Activated CD8-positive, alpha-beta memory T cell treated with anti-CD3 and anti-CD28 coated beads, Interleukin-2, amount 10 ng/mL, durations not matched to agents 7 days and 5 days (primary cell): ENCODE data around the gene NEDD4L. TPM values are rescaled to one million over a fixed set of nuclear protein-coding genes. Genes with fewer than 3 reads are reported as not detected.

Source experiments
- ATAC-seq: fragments of 150-1000 bp; cut with Tn5 transposase; one replicate; pipeline ENCODE4 v1.10.0; 2021; ENCODE audit warnings: moderate library complexity
- CTCF ChIA-PET: fragments of 350-600 bp; sonication (Branson Sonifier 250); formaldehyde crosslinking; loops from one replicate; lab custom pipeline; 2021; ENCODE audit warnings: antibody characterized with exemption; lab: Charles Lee
- DNase-seq: peaks from one replicate; pipeline ENCODE4 v3.0.0-alpha.2; 2020
- H3K27ac Mint-ChIP-seq: one replicate; pipeline ENCODE4 v1.8.0; 2021; ENCODE audit warnings: mild to moderate bottlenecking, mixed read lengths
- H3K27me3 Mint-ChIP-seq: one replicate; pipeline ENCODE4 v1.8.0; 2021; ENCODE audit warnings: mixed read lengths
- H3K36me3 Mint-ChIP-seq: one replicate; pipeline ENCODE4 v1.8.0; 2021; ENCODE audit warnings: mild to moderate bottlenecking, mixed read lengths
- H3K4me1 Mint-ChIP-seq: one replicate; pipeline ENCODE4 v1.8.0; 2021; ENCODE audit warnings: mixed read lengths
- H3K4me3 Mint-ChIP-seq: one replicate; pipeline ENCODE4 v1.8.0; 2021; ENCODE audit warnings: mild to moderate bottlenecking, moderate library complexity, mixed read lengths
- H3K9me3 Mint-ChIP-seq: one replicate; pipeline ENCODE4 v1.8.0; 2022; ENCODE audit warnings: low read depth, mixed read lengths
- total RNA-seq, 2 experiments: library from RNA; stranded (reverse); gene quantifications; one replicate each; pipeline ENCODE4 v1.2.3, GENCODE V29; 2021

The NEDD4L gene
- total RNA-seq, 2 experiments from 2014 or later, result 1.4 to 4.2 TPM

GRCh38 chr18:58186258-58186948, 142.4 kb downstream of the NEDD4L start:
- no peak for DNase-seq
- ATAC-seq, result no peak
- Mint-ChIP-seq H3K9me3 (no peaks in the 10 kb centered on the region), H3K4me3 (no peak overlapping the region), H3K27me3 (no peaks in the 10 kb centered on the region), H3K4me1 (no peaks in the 10 kb centered on the region), H3K36me3 (no peaks in the 10 kb centered on the region), H3K27ac (no peak overlapping the region)
- CTCF ChIA-PET, result no interaction called here

- H3K27me3 Mint-ChIP-seq, result peaks cover 3% of the 10 kb centered on the region
- no peak overlapping the region for H3K27ac Mint-ChIP-seq
- H3K9me3 Mint-ChIP-seq, result no peaks in the 10 kb centered on the region
- DNase-seq, result no peak
- ATAC-seq, result no peak
- CTCF ChIA-PET, result no interaction called here
- no peak overlapping the region for H3K4me3 Mint-ChIP-seq
- H3K36me3 Mint-ChIP-seq, result no peaks in the 10 kb centered on the region
- no peaks in the 10 kb centered on the region for H3K4me1 Mint-ChIP-seq
Observed at GRCh38 chr18:58187674-58188073, 143.6 kb downstream of the NEDD4L start.

- no peaks in the 10 kb centered on the region for H3K9me3 Mint-ChIP-seq
- H3K4me3 Mint-ChIP-seq, result no peak overlapping the region
- H3K27ac Mint-ChIP-seq, result no peak overlapping the region
- peaks cover 10% of the 10 kb centered on the region for H3K27me3 Mint-ChIP-seq
- H3K4me1 Mint-ChIP-seq, result no peaks in the 10 kb centered on the region
- no peak for ATAC-seq
- no peak for DNase-seq
- CTCF ChIA-PET, result no interaction called here
- no peaks in the 10 kb centered on the region for H3K36me3 Mint-ChIP-seq
Observed at GRCh38 chr18:58188996-58189395, 145.0 kb downstream of the NEDD4L start.

- no peaks in the 10 kb centered on the region for H3K36me3 Mint-ChIP-seq
- CTCF ChIA-PET, result interaction anchor here (2.1 kb wide), 1 partner anchor 10 kb away, joined by 7 read pairs; no protein-coding TSS in a partner anchor
- ATAC-seq (no peak), DNase-seq (no peak)
- H3K27ac Mint-ChIP-seq, result no peak overlapping the region
- no peak overlapping the region for H3K4me3 Mint-ChIP-seq
- peaks cover 26% of the 10 kb centered on the region for H3K27me3 Mint-ChIP-seq
- no peaks in the 10 kb centered on the region for H3K9me3 Mint-ChIP-seq
- H3K4me1 Mint-ChIP-seq, result peaks cover 4% of the 10 kb centered on the region
Observed at GRCh38 chr18:58190842-58191530, 147.0 kb downstream of the NEDD4L start.

GRCh38 chr18:58191626-58192025, 147.6 kb downstream of the NEDD4L start:
- CTCF ChIA-PET, result interaction anchor here (2.1 kb wide), 1 partner anchor 10 kb away, joined by 7 read pairs; no protein-coding TSS in a partner anchor
- Mint-ChIP-seq H3K36me3 (no peaks in the 10 kb centered on the region), H3K4me3 (no peak overlapping the region), H3K27me3 (peaks cover 31% of the 10 kb centered on the region), H3K4me1 (peaks cover 4% of the 10 kb centered on the region), H3K27ac (no peak overlapping the region), H3K9me3 (no peaks in the 10 kb centered on the region)
- DNase-seq, result no peak
- no peak for ATAC-seq

GRCh38 chr18:58192519-58192918, 148.5 kb downstream of the NEDD4L start:
- DNase-seq, result no peak
- no peaks in the 10 kb centered on the region for H3K36me3 Mint-ChIP-seq
- ATAC-seq, result no peak
- H3K4me3 Mint-ChIP-seq, result no peak overlapping the region
- peaks cover 4% of the 10 kb centered on the region for H3K4me1 Mint-ChIP-seq
- CTCF ChIA-PET, result interaction anchor here (2.1 kb wide), 1 partner anchor 11 kb away, joined by 7 read pairs; no protein-coding TSS in a partner anchor
- peaks cover 34% of the 10 kb centered on the region for H3K27me3 Mint-ChIP-seq
- no peak overlapping the region for H3K27ac Mint-ChIP-seq
- H3K9me3 Mint-ChIP-seq, result no peaks in the 10 kb centered on the region

- CTCF ChIA-PET, result no interaction called here
- H3K9me3 Mint-ChIP-seq, result no peaks in the 10 kb centered on the region
- H3K36me3 Mint-ChIP-seq, result no peaks in the 10 kb centered on the region
- peaks cover 4% of the 10 kb centered on the region for H3K4me1 Mint-ChIP-seq
- no peak overlapping the region for H3K4me3 Mint-ChIP-seq
- H3K27ac Mint-ChIP-seq, result no peak overlapping the region
- no peak for ATAC-seq
- DNase-seq, result no peak
- peaks cover 37% of the 10 kb centered on the region for H3K27me3 Mint-ChIP-seq
Observed at GRCh38 chr18:58194028-58194427, 150.0 kb downstream of the NEDD4L start.

GRCh38 chr18:58195278-58195765, 151.3 kb downstream of the NEDD4L start:
- Mint-ChIP-seq H3K36me3 (no peaks in the 10 kb centered on the region), H3K27me3 (peaks cover 37% of the 10 kb centered on the region), H3K4me3 (peak overlapping the region; percentile 39), H3K4me1 (peaks cover 4% of the 10 kb centered on the region), H3K27ac (no peak overlapping the region), H3K9me3 (no peaks in the 10 kb centered on the region)
- ATAC-seq (peak; percentile 53), DNase-seq (no peak)
- CTCF ChIA-PET, result interaction anchor here (1.5 kb wide), 1 partner anchor 14 kb away, joined by 4 read pairs; no protein-coding TSS in a partner anchor

- Mint-ChIP-seq H3K9me3 (no peaks in the 10 kb centered on the region), H3K4me3 (no peak overlapping the region)
- CTCF ChIA-PET, result interaction anchor here (1.5 kb wide), 1 partner anchor 15 kb away, joined by 4 read pairs; no protein-coding TSS in a partner anchor
Observed at GRCh38 chr18:58196164-58196563, 152.1 kb downstream of the NEDD4L start.

GRCh38 chr18:58196881-58197872, 153.2 kb downstream of the NEDD4L start:
- ATAC-seq (no peak), DNase-seq (no peak)
- Mint-ChIP-seq H3K27ac (no peak overlapping the region), H3K4me1 (peaks cover 4% of the 10 kb centered on the region), H3K36me3 (no peaks in the 10 kb centered on the region), H3K27me3 (peaks cover 37% of the 10 kb centered on the region), H3K4me3 (no peak overlapping the region), H3K9me3 (no peaks in the 10 kb centered on the region)
- CTCF ChIA-PET, result interaction anchor here (0.7 kb wide), 1 partner anchor 65 kb away, joined by 3 read pairs; no protein-coding TSS in a partner anchor

More at GRCh38 chr18:58196164-58196563, 152.1 kb downstream of the NEDD4L start:
- no peak overlapping the region for H3K27ac Mint-ChIP-seq
- no peaks in the 10 kb centered on the region for H3K36me3 Mint-ChIP-seq
- ATAC-seq, result no peak
- H3K27me3 Mint-ChIP-seq, result peaks cover 37% of the 10 kb centered on the region
- no peak for DNase-seq
- peaks cover 4% of the 10 kb centered on the region for H3K4me1 Mint-ChIP-seq

GRCh38 chr18:58201268-58201667, 157.2 kb downstream of the NEDD4L start:
- H3K36me3 Mint-ChIP-seq, result no peaks in the 10 kb centered on the region
- peaks cover 8% of the 10 kb centered on the region for H3K27me3 Mint-ChIP-seq
- no peaks in the 10 kb centered on the region for H3K9me3 Mint-ChIP-seq
- ATAC-seq (no peak), DNase-seq (no peak)
- no peak overlapping the region for H3K27ac Mint-ChIP-seq
- CTCF ChIA-PET, result no interaction called here
- no peaks in the 10 kb centered on the region for H3K4me1 Mint-ChIP-seq
- no peak overlapping the region for H3K4me3 Mint-ChIP-seq

GRCh38 chr18:58201733-58202730, 158.0 kb downstream of the NEDD4L start:
- H3K4me3 Mint-ChIP-seq, result no peak overlapping the region
- no peaks in the 10 kb centered on the region for H3K4me1 Mint-ChIP-seq
- peaks cover 3% of the 10 kb centered on the region for H3K27me3 Mint-ChIP-seq
- CTCF ChIA-PET, result no interaction called here
- ATAC-seq (no peak), DNase-seq (no peak)
- no peaks in the 10 kb centered on the region for H3K36me3 Mint-ChIP-seq
- no peaks in the 10 kb centered on the region for H3K9me3 Mint-ChIP-seq
- no peak overlapping the region for H3K27ac Mint-ChIP-seq
